Measurements from ENCODE around the gene PKN1.

The PKN1 gene

GRCh38 chr19:14406645-14407401 is 26.3 kb upstream of the PKN1 start:
- DNase-seq (ENCODE audit: low read depth, low spot score): no peak

- no peak for DNase-seq (ENCODE audit: low read depth, low spot score)
Observed at GRCh38 chr19:14407605-14408484, 25.3 kb upstream of the PKN1 start.

- no peak for DNase-seq (ENCODE audit: low read depth, low spot score)
Observed at GRCh38 chr19:14408491-14409145, 24.5 kb upstream of the PKN1 start.

GRCh38 chr19:14409146-14410023 is 23.7 kb upstream of the PKN1 start:
- no peak for DNase-seq (ENCODE audit: low read depth, low spot score)

- DNase-seq (ENCODE audit: low read depth, low spot score): no peak
Observed at GRCh38 chr19:14410091-14411051, 22.7 kb upstream of the PKN1 start.

- no peak for DNase-seq (ENCODE audit: low read depth, low spot score)
Observed at GRCh38 chr19:14411161-14411937, 21.8 kb upstream of the PKN1 start.

- no peak for DNase-seq (ENCODE audit: low read depth, low spot score)
Observed at GRCh38 chr19:14411938-14412245, 21.2 kb upstream of the PKN1 start.

GRCh38 chr19:14412324-14412995 is 20.6 kb upstream of the PKN1 start:
- no peak for DNase-seq (ENCODE audit: low read depth, low spot score)

GRCh38 chr19:14412996-14413692 is 20.0 kb upstream of the PKN1 start:
- no peak for DNase-seq (ENCODE audit: low read depth, low spot score)

GRCh38 chr19:14413693-14414181 is 19.4 kb upstream of the PKN1 start:
- DNase-seq (ENCODE audit: low read depth, low spot score): no peak

- no peak for DNase-seq (ENCODE audit: low read depth, low spot score)
Observed at GRCh38 chr19:14414926-14415690, 18.0 kb upstream of the PKN1 start.

GRCh38 chr19:14416817-14417231 is 16.3 kb upstream of the PKN1 start:
- no peak for DNase-seq (ENCODE audit: low read depth, low spot score)

GRCh38 chr19:14418856-14419105 is 14.3 kb upstream of the PKN1 start:
- no peak for DNase-seq (ENCODE audit: low read depth, low spot score)

GRCh38 chr19:14419106-14419813 is 13.8 kb upstream of the PKN1 start, which contains the start of gene DDX39A:
Gene DDX39A, minus strand, starts transcription at chr19:14419341. Its CDS starts 6,121 bp downstream, at chr19:14413220.
- DNase-seq (ENCODE audit: low read depth, low spot score): peak; percentile 99

GRCh38 chr19:14425696-14426138 is 7.4 kb upstream of the PKN1 start:
- DNase-seq (ENCODE audit: low read depth, low spot score): no peak

- DNase-seq (ENCODE audit: low read depth, low spot score): no peak
Observed at GRCh38 chr19:14427461-14427860, 5.6 kb upstream of the PKN1 start.

GRCh38 chr19:14428882-14429416 is 4.2 kb upstream of the PKN1 start:
- no peak for DNase-seq (ENCODE audit: low read depth, low spot score)

All from smooth muscle cell of the brain vasculature (primary cell).